HG03442 (cell line): Measurements from ENCODE around the gene HOXC9.

ENCODE experiments used
- ATAC-seq: cut with Tn5 transposase; IDR thresholded peaks from one replicate; pipeline ENCODE4 v1.9.1; 2021; ENCODE audit warnings: mild to moderate bottlenecking, moderate library complexity; ENCODE audit not compliant: unreplicated experiment

Gene HOXC9

GRCh38 chr12:53963005-53963404, 37.0 kb upstream of the HOXC9 start:
- ATAC-seq = no peak

DNA sequence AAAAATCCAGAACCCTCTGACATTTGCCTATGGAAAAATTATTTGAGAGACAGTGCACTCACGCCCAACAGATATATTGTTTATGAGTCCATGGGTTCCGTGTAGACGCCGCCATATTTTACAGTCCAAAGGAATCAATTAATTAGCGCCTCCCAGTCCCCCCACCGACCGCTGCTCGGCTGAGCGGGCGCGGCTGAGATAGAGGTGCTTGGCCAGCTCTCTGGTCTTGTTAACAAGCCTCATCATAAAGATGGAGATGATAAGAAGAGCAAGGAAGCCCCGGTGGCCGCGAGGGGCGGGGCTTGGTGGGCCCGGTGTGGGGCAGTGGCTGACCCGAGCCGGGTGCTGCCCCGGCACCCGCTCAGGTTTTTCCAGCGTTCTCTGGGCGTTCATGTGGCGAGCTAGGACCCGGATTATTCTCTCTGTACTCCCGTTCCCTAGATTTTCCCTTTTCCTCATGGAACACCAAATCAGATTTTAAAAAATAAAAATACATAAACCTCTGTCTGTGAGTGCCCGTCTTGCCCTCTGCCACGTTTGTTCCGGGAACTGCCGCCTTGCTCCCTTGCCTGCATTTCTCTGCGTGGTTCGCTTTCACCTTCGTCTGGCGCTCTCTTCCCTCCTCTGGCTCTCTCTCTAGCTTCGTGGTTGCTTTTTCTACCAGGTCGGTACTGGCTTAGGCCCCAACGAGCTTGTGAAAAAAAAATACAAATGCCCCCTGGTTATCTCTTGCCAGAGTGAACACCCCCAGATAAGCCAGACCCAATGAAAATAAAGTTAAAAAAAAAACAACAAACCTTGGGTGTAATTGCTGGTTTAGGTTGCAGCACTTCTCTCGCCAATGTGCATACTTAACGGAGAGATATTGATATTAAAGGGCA, 36.3 kb upstream of the HOXC9 start:
- no peak for ATAC-seq

GRCh38 chr12:53964315-53964713, 35.6 kb upstream of the HOXC9 start:
- no peak for ATAC-seq

DNA sequence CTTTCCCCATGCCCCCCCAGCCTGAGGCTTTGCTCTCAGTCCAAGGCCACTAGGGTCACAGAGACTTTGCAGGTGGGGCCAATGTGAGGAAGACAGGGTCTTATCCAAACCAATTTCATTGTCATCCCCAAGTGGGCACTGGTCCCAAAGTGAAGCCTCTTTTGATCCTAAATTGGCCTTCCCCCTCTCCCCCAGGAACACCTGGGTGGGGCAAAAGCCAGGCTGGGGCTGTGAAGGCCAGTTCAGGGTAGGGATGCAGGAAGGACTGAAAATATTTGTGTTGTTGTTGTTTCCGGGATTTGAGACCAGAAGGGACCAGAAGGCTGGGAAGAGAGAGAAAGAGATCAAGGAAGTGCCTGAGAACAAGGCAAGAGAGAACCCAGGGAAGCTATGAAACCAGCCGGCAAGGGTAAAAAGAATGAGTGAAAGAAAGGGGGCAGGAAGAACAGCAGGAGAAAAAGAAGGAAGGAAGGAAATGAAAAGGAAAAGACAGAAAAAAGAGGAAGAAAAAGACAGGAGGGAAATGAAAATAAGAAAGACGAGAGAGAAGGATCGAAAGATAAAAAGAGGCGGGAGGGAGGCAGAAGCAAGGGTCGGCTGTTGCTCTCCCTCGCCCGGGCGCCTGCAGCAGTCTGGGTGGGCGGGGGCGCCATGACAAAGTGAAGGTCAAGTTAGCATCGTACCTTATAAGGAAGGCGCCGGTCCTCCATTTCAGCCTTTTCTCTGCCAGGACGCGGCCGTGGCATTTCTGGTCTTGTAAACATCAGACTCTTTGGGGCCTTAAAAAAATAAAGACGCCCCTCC, 34.5 kb upstream of the HOXC9 start:
- no peak for ATAC-seq

DNA sequence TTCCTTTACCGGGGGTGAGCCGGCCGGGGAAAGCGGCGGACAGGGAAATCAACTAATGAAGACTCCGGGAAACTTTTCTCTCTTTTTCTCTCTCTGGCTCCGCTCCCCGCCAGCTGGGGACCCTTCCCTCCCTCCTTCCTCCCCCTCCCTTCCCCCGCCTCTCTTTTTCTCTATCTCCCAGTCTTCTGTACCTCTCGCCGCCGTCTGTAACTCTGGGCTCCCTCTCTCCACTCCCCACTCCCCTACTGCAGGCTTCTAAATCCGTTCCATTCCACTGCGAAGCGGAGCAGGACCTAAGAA, 33.9 kb upstream of the HOXC9 start:
- no peak for ATAC-seq

- no peak for ATAC-seq
These were observed 33.4 kb upstream of the HOXC9 start for GRCh38 chr12:53966385-53967133.

GRCh38 chr12:53967421-53967925, 32.5 kb upstream of the HOXC9 start:
- ATAC-seq = no peak

DNA sequence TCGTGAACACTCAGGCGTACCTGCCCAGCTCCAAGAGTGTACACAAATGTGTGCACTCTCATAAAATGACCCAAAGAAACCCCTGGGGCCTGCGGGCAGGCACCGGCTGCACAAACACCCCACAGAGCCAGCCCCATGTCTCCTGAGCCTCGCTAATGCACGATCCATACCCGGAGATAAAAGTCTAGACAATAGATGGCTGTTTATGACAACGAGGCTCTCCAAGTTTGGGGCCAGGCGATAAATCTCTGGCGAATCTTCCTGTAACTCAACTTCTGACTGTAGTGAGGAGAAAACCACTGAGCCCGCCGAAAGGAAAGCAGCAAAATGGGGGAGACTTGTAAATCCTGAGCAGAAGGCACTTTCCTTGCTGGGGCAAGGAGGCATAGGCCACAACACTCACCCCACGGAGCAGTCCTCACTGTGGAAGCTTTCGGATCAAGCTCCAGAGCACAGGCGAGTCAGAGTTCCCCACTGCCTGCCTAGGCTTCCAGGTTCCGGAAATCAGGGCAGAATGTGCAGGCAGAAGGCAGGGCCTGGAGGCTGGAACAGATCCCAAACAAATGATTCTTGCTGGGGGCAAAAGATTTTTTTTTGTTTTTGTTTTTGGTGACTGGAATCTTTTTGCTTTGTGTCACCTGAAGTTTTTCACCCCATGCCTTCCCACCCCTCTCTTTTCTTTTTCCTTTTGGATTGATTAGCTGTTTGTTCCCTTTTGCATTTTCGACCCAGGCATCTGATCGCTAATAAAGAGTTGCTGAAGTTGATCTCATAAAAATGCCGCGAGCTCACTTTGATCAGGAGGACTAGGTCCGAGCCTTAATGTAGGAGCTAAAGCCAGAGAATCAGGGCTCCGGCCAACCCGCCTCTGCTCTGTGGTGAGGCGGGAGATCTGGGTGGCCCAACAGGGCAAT, 31.5 kb upstream of the HOXC9 start:
- no peak for ATAC-seq

DNA sequence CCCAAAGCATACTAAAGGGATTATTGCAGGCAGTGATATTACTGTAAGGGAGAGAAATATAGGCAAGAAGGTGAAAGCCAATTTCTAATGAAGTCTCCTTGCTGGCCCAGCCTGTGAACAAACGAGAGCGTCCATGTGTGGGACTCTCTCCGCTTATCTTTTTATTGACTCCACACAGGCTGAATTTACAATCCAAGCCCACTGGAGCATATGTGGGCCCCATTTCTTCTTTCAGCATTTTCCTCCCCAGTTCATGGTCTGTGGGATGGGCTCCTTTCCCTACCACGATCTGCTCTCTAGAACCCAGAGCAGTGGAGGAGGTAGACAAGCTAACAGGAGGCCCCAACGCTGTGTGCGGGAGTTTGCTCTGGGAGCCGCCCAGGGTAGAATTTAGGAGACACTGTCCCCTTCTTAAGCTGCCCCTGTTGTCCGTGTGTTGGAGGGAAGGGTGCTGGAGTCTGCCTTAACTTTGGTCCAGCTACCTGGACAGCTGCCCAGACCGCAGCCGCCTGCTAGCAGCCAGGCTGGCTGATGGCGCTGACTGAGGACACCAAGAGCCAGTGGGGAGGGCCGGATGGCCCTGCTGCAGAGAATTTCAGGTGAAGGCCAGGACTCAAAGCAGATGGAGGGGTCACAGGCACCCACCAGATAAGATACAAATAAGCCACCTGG, 30.2 kb upstream of the HOXC9 start:
- ATAC-seq = no peak

DNA sequence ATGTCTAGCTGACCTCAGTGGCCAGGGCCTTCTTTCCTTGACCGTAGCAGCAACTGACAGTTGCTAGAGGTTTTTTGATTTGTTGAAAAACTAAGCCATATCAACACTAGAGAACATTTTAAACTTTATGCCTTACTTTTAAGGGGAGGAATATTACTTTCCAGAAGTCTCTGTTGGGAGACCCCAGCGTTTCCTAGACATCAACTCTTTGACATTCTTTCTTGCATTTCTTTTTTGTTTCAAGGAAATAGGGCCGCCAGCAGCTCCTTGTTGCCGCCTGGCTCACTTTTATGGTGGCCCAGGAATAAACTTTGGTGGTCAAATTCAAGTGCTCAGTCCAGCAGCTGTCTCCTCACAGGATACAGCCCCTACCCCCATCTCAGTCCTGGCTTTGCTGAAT, 29.5 kb upstream of the HOXC9 start:
- ATAC-seq = no peak

- ATAC-seq = no peak
These were observed 28.8 kb upstream of the HOXC9 start for GRCh38 chr12:53971129-53971528.

GRCh38 chr12:53971686-53972085, 28.3 kb upstream of the HOXC9 start:
- no peak for ATAC-seq

- ATAC-seq = no peak
These were observed 27.7 kb upstream of the HOXC9 start for GRCh38 chr12:53972152-53972702.

DNA sequence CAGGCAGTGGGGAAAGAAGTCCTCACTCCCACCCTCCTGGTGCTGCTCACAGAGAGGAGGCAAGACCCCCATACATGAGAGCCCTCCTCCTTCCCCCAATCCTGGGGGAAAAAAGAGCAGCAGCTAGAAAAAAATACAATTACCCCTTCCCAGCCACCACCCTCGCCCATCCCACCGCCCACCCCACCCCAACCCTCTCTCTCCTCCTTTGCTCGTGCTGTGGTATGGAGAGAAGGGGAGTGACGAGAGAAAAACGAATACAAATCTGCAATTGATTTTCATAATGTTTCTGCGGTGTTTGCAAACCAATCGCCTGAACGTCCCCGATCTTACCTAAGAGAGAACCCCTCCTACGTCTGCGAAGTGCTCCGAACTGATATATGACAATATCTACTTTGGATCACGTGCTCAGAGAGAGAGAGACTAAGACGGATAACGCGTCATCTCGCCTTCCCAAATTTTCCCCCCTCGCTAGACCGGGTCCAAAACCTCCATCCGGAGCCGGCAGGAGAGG, 27.2 kb upstream of the HOXC9 start, which contains the start of gene HOXC11:
HOXC11 (plus strand) TSS at position 405 of the 514 bp plus-strand sequence. CDS start 116 bp downstream, outside the sequence.
- ATAC-seq = no peak

GRCh38 chr12:53973236-53974042, 26.5 kb upstream of the HOXC9 start:
- no peak for ATAC-seq

- ATAC-seq = no peak
These were observed 25.6 kb upstream of the HOXC9 start, which contains the start of gene HOTAIR for GRCh38 chr12:53974084-53975063. Gene HOTAIR (minus strand): TSS chr12:53974954.

DNA sequence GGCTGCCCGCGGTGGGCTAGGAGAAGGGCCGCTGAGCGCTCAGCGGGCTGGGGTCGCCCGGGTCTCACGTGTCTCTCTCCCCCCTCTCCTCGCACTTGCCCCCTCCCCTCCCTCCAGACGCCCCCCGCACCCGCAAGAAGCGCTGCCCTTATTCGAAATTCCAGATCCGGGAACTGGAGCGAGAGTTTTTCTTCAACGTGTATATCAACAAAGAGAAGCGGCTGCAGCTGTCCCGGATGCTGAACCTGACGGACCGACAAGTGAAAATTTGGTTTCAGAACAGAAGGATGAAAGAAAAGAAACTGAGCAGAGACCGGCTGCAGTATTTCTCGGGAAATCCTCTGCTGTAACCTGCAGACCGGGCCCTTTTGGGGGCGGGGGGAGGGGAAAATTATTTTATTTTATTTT, 24.9 kb upstream of the HOXC9 start:
- ATAC-seq = no peak
